Thoracic aorta (tissue), 2 donors: ENCODE results near the gene SNCA. TPM values are rescaled to one million over a fixed set of nuclear protein-coding genes. Genes with fewer than 3 reads are reported as not detected.
A peak's percentile ranks its signal among the peaks of the same experiment; 100 is the strongest.

Experiments
- ATAC-seq: fragments of 150-250 bp; one replicate; pipeline ENCODE4 v1.8.0; 2017; ENCODE audit warnings: low read depth; ENCODE audit not compliant: insufficient number of reproducible peaks, low FRiP score
- DNase-seq: peaks from one replicate; pipeline ENCODE4 v3.0.0-alpha.2; 2020; ENCODE audit warnings: low spot score
- H3K27ac ChIP-seq, 2 donors: fragments of 200-600 bp; sonication (generic); 1 replicate in 1 of 2; 2 replicates in 1 of 2; pipeline ENCODE4 v1.5.1; 2016; ENCODE audit warnings: mild to moderate bottlenecking in 2 of 2, moderate library complexity in 2 of 2
- H3K27me3 ChIP-seq: fragments of 200-600 bp; sonication (generic); replicated peaks from 2 replicates; pipeline ENCODE4 v1.6.0; 2016; ENCODE audit warnings: mild to moderate bottlenecking; ENCODE audit not compliant: insufficient read depth
- H3K36me3 ChIP-seq: fragments of 200-600 bp; sonication (generic); one replicate; pipeline ENCODE4 v1.5.1; 2016
- H3K4me1 ChIP-seq, 2 donors: fragments of 200-600 bp; sonication (generic); 1 replicate in 1 of 2; 2 replicates in 1 of 2; pipeline versions ENCODE4 v1.5.1 to v1.6.0; 2016; ENCODE audit warnings: low read depth in 2 of 2, mild to moderate bottlenecking in 1 of 2; ENCODE audit not compliant: control insufficient read depth in 1 of 2
- H3K4me3 ChIP-seq: fragments of 200-600 bp; sonication (generic); 2 replicates; pipeline ENCODE4 v1.5.1; 2016; ENCODE audit warnings: mild to moderate bottlenecking
- H3K9me3 ChIP-seq: fragments of 200-600 bp; sonication (generic); 2 replicates; pipeline ENCODE4 v1.5.1; 2016
- CTCF ChIP-seq: fragments of 200-600 bp; sonication (generic); IDR thresholded peaks from one replicate; pipeline ENCODE4 v1.5.1; 2019; ENCODE audit warnings: antibody characterized with exemption
- total RNA-seq, 2 donors: library from RNA; depleted of rRNA; stranded (reverse); fragments of >200 nt; gene quantifications; one replicate each; pipeline versions ENCODE4 v1.1.0 to v1.2.3, GENCODE V29; 2016

The SNCA gene
- total RNA-seq, 2 donors from 2014 or later: 1.5 to 14.3 TPM

- Histone ChIP-seq H3K27me3 (no peaks in the 10 kb centered on the region), H3K36me3 (no peaks in the 10 kb centered on the region), H3K9me3 (no peaks in the 10 kb centered on the region), H3K4me3 (no peak overlapping the region), H3K4me1 (no peaks in the 10 kb centered on the region), H3K27ac (no peak overlapping the region)
- no peak for TF ChIP-seq CTCF
- ATAC-seq (no peak), DNase-seq (no peak)
Measured at GRCh38 chr4:89847571-89848325, 10.8 kb upstream of the SNCA start.

- no peak for TF ChIP-seq CTCF
- no peak overlapping the region for H3K27ac ChIP-seq
- H3K4me3 ChIP-seq: no peak overlapping the region
- ATAC-seq (no peak), DNase-seq (no peak)
- no peaks in the 10 kb centered on the region for H3K27me3 ChIP-seq
- no peaks in the 10 kb centered on the region for H3K36me3 ChIP-seq
- H3K9me3 ChIP-seq: no peaks in the 10 kb centered on the region
- peaks cover 0 to 11% of the 10 kb centered on the region in 2 donors for H3K4me1 ChIP-seq
Measured at GRCh38 chr4:89839558-89839957, 2.6 kb upstream of the SNCA start.

GRCh38 chr4:89837993-89838390 lies 1.0 kb upstream of the SNCA start:
- no peak overlapping the region for H3K27ac ChIP-seq
- TF ChIP-seq CTCF: no peak
- H3K36me3 ChIP-seq: no peaks in the 10 kb centered on the region
- ATAC-seq: no peak
- peak overlapping the region; percentile 76 for H3K4me3 ChIP-seq
- H3K27me3 ChIP-seq: no peaks in the 10 kb centered on the region
- H3K9me3 ChIP-seq: no peaks in the 10 kb centered on the region
- peaks cover 0 to 11% of the 10 kb centered on the region in 2 donors for H3K4me1 ChIP-seq
- DNase-seq: no peak

GRCh38 chr4:89837385-89837992 lies 528 bp upstream of the SNCA start:
- H3K36me3 ChIP-seq: no peaks in the 10 kb centered on the region
- H3K27me3 ChIP-seq: no peaks in the 10 kb centered on the region
- no peak overlapping the region for H3K27ac ChIP-seq
- ATAC-seq: no peak
- no peaks in the 10 kb centered on the region for H3K9me3 ChIP-seq
- H3K4me3 ChIP-seq: peak overlapping the region; percentile 76
- no peak for DNase-seq
- H3K4me1 ChIP-seq: peaks cover 0 to 11% of the 10 kb centered on the region in 2 donors
- no peak for TF ChIP-seq CTCF

- H3K36me3 ChIP-seq: no peaks in the 10 kb centered on the region
- H3K9me3 ChIP-seq: no peaks in the 10 kb centered on the region
- TF ChIP-seq CTCF: no peak
- DNase-seq (no peak), ATAC-seq (no peak)
- peak overlapping the region; percentile 76 for H3K4me3 ChIP-seq
- H3K4me1 ChIP-seq: peaks cover 0 to 11% of the 10 kb centered on the region in 2 donors
- no peaks in the 10 kb centered on the region for H3K27me3 ChIP-seq
- H3K27ac ChIP-seq: no peak overlapping the region
Measured at GRCh38 chr4:89836031-89836745, 773 bp downstream of the SNCA start.
